ENCODE data around the gene ANKRD22.

ANKRD22 gene

GRCh38 chr10:88813200-88813599, 38.4 kb downstream of the ANKRD22 start:
- no peak for TF ChIP-seq EZH2 (IDR thresholded peaks at IDR 0.05; ENCODE audit: borderline replicate concordance, low read length)
- TF ChIP-seq CTCF (IDR thresholded peaks at IDR 0.05; ENCODE audit: low read length) = no peak
- no peaks in the 10 kb centered on the region for H3K9me3 ChIP-seq (ENCODE audit: low read length)

GRCh38 chr10:88810196-88810961, 41.3 kb downstream of the ANKRD22 start:
- Histone ChIP-seq H3K4me3 (ENCODE audit: low read depth, low read length, poor library complexity, severe bottlenecking) (no peak overlapping the region), H3K9me2 (ENCODE audit: low read depth, low read length) (no peaks in the 10 kb centered on the region), H3F3A (ENCODE audit: insufficient read depth, low read length) (no peaks in the 10 kb centered on the region), H3K36me3 (ENCODE audit: insufficient read depth, low read length) (no peaks in the 10 kb centered on the region), H3K27me3 (ENCODE audit: insufficient read depth, low read length) (no peaks in the 10 kb centered on the region), H3K4me1 (ENCODE audit: insufficient read depth, low read length, severe bottlenecking) (no peaks in the 10 kb centered on the region), H3K79me2 (ENCODE audit: insufficient read depth, low read length) (no peaks in the 10 kb centered on the region), H2AFZ (ENCODE audit: low read length) (no peak overlapping the region), H4K20me1 (ENCODE audit: insufficient read depth, low read length) (no peaks in the 10 kb centered on the region), H3K9ac (ENCODE audit: low read length) (no peak overlapping the region), H3K27ac (ENCODE audit: low read depth, low read length, poor library complexity, severe bottlenecking) (no peak overlapping the region), H3K4me2 (ENCODE audit: low read length) (no peak overlapping the region), H3K9me3 (ENCODE audit: low read length) (no peaks in the 10 kb centered on the region)
- TF ChIP-seq EZH2 (IDR thresholded peaks at IDR 0.05; ENCODE audit: borderline replicate concordance, low read length) (no peak), CTCF (IDR thresholded peaks at IDR 0.05; ENCODE audit: low read length) (peak; percentile 56)

More at GRCh38 chr10:88813200-88813599, 38.4 kb downstream of the ANKRD22 start:
- Histone ChIP-seq H3K4me2 (ENCODE audit: low read length) (no peak overlapping the region), H3K27ac (ENCODE audit: low read depth, low read length, poor library complexity, severe bottlenecking) (no peak overlapping the region), H3K36me3 (ENCODE audit: insufficient read depth, low read length) (no peaks in the 10 kb centered on the region), H2AFZ (ENCODE audit: low read length) (no peak overlapping the region), H3K9ac (ENCODE audit: low read length) (no peak overlapping the region), H3K4me1 (ENCODE audit: insufficient read depth, low read length, severe bottlenecking) (no peaks in the 10 kb centered on the region), H3F3A (ENCODE audit: insufficient read depth, low read length) (no peaks in the 10 kb centered on the region), H3K27me3 (ENCODE audit: insufficient read depth, low read length) (no peaks in the 10 kb centered on the region), H4K20me1 (ENCODE audit: insufficient read depth, low read length) (no peaks in the 10 kb centered on the region), H3K9me2 (ENCODE audit: low read depth, low read length) (no peaks in the 10 kb centered on the region), H3K79me2 (ENCODE audit: insufficient read depth, low read length) (no peaks in the 10 kb centered on the region), H3K4me3 (ENCODE audit: low read depth, low read length, poor library complexity, severe bottlenecking) (no peak overlapping the region)

GRCh38 chr10:88809621-88810020, 42.0 kb downstream of the ANKRD22 start:
- no peak overlapping the region for H3K4me2 ChIP-seq (ENCODE audit: low read length)
- no peak for TF ChIP-seq EZH2 (IDR thresholded peaks at IDR 0.05; ENCODE audit: borderline replicate concordance, low read length)
- no peak for TF ChIP-seq CTCF (IDR thresholded peaks at IDR 0.05; ENCODE audit: low read length)
- H3K36me3 ChIP-seq (ENCODE audit: insufficient read depth, low read length) = no peaks in the 10 kb centered on the region
- no peak overlapping the region for H2AFZ ChIP-seq (ENCODE audit: low read length)
- H3K79me2 ChIP-seq (ENCODE audit: insufficient read depth, low read length) = no peaks in the 10 kb centered on the region
- no peaks in the 10 kb centered on the region for H3K27me3 ChIP-seq (ENCODE audit: insufficient read depth, low read length)
- H3K9me2 ChIP-seq (ENCODE audit: low read depth, low read length) = no peaks in the 10 kb centered on the region
- no peak overlapping the region for H3K27ac ChIP-seq (ENCODE audit: low read depth, low read length, poor library complexity, severe bottlenecking)
- no peaks in the 10 kb centered on the region for H3F3A ChIP-seq (ENCODE audit: insufficient read depth, low read length)
- no peak overlapping the region for H3K9ac ChIP-seq (ENCODE audit: low read length)
- H3K9me3 ChIP-seq (ENCODE audit: low read length) = no peaks in the 10 kb centered on the region
- no peaks in the 10 kb centered on the region for H3K4me1 ChIP-seq (ENCODE audit: insufficient read depth, low read length, severe bottlenecking)
- H4K20me1 ChIP-seq (ENCODE audit: insufficient read depth, low read length) = no peaks in the 10 kb centered on the region
- no peak overlapping the region for H3K4me3 ChIP-seq (ENCODE audit: low read depth, low read length, poor library complexity, severe bottlenecking)

All from OCI-LY1 (cell line).